Stimulated activated CD8-positive, alpha-beta memory T cell treated with anti-CD3 and anti-CD28 coated beads, Interleukin-7, amount 100 ng/mL, for 4 hours (primary cell): Measurements from ENCODE around the gene C5AR2.
"Not testable (repeated sequence)": the region's sequence is repeated elsewhere in the genome, so short reads cannot be mapped to it uniquely, and the experiment has no call there.

Source experiments
- DNase-seq, 2 donors: peaks; one replicate each; pipeline ENCODE4 v3.0.0-alpha.2; 2020; ENCODE audit warnings: low read depth in 2 of 2

Gene C5AR2

DNA sequence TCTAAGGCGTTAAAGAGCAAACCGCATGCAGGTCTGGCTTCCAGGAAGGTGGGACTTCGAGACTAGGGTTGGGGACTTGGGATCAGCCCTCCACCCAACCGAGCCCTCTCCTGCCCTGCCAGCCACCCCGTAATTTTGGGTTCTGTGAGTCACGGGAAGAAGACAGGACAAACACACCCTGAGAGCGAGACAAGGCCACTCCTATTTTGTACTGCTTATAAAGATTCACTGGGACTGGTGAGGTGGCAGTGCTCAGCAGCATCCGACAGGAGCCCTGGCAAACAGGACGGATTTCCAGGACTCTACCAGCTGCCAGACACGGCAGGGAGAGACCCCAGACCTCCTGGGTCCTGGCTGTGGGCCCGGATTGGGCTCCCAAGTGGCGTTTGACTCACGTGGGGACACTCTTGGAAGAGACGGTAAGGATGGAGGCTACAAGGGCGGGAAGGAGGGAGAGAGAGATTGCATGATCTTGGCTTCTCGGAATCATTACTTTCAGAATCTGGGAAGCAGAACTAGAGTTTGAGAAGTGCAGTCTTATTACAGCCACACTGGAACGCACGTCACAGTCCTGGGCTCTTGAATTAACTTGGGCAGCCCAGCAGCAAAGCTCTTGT, at the start of gene C5AR2:
Gene C5AR2 (plus strand): TSS at position 245 of the 617 bp plus-strand sequence. CDS start 8,625 bp downstream, outside the sequence.
- no peak for DNase-seq

DNA sequence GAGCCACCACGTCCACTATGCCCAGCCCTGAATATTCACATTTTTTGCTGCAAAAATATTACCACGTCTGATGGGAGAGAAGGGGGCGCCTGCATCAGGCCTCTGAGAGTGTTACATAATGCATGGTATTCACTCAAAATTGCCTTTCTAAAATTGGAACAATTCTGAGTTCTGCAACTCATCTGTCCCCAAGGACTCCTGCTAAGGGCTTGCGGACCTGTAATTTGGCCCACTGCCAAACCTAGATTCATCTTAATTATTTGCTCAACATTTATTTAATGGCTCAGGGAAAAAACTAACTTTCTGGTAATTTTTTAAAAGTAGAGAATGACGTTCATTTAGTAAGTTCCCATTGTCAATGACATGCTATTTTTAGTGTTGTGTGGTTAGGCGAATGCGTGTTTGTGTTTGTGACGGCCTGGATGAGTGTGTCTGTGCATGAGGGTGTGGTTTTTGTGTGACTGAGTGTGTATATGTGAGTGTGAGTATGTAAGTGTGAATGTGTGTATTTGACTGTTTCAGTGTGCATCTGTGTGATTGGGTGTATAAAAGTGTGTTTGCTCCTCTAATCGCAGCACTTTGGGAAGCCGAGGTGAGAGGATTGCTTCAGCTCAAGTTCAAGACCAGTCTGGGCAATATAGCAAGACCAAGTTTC, 48.4 kb upstream of the C5AR2 start:
- DNase-seq, result no peak

DNA sequence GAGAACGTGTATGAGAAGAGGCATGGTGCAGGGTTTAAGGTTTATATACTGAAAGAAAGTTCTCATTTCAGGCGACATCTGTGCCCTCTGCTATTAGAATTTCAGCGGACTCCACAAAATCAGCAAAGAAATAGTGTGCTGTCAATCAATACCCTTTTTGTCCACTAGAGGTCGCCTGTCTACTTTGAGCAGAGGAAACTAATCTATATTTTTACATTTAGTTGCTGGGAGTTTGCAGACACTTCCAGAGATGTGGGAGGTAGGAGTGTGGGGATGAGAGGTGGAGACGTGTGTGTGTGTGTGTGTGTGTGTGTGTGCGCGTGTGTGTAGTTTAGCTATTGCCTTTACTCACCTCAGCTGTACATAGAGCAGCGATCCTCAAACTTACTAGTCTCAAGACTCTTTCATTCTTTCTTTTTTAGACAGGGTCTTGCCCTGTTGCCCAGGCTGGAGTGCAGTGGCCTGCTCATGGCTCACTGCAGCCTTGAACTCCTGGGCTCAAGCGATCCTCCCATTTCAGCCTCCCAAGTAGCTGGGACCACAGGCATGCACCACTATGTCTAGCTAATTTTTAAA, 47.6 kb upstream of the C5AR2 start:
- DNase-seq, result peak in 1 of 2 donors; percentile 20

DNA sequence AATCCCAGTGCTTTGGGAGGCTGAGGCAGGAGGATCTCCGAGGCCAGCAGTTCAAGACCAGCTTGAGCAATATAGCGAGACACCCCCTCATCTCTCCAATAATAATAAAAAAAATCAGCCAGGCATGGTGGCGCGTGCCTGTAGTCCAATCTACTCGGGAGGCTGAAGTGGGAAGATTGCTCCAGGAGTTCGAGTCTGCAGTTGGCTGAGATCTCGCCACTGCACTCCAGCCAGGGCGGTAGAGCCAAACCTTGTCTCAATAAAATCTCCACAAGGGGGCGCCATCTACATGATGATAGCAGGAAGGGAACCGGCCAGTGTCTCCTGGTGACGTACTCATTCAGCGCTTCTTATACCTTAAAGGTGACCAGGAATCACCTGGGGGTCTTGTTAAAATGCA, 35.9 kb upstream of the C5AR2 start:
- peak; percentile 46 to 65 for DNase-seq

DNA sequence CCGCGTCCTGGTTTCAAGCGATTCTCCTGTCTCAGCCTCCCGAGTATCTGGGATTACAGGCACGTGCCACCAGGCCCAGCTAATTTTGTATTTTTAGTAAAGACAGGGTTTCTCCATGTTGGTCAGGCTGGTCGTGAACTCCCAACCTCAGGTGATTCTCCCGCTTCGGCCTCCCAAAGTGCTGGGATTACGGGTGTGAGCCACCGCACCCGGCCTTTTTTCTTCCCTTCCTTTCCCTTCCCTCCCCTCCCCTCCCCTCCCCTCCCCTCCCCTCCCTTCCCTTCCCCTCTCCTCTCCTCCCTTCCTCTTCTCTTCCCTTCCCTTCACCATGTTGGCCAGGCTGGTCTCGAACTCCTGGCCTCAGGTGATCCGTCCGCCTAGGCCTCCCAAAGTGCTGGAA, 31.1 kb upstream of the C5AR2 start:
- not testable (repeated sequence) for DNase-seq

DNA sequence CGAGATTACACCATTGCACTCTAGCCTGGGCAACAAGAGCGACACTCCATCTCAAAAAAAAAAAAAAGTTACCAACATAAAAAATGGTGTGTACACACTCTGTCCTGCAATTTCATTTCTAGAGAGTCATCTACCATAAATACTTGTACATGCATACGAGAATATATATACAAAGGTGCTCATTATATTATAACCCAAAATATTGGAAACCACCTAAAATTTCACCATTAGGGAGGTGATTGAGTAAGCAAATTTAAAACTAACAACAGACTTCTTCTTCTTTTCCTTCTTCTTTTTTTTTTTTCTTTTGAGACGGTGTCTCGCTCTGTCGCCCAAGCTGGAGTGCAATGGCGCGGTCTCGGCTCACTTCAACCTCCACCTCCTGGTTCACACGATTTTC, 29.7 kb upstream of the C5AR2 start:
- no peak for DNase-seq

DNA sequence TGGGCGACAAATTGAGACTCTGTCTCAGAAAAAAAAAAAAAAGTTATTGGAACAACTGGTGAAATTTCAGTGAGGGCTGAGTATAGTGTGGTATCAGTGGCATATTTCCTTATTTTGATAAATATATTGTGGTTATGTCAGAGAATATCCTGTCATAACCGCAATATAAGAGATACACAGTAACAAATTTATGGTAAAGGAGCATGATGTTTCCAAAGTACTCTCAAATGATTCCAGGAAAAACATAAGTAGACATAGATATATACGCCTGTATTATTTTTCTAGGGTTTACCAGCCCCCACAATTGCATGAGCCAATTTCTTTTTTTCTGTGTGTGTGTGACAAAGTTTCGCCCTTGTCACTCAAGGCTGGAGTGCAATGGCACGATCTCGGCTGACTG, 28.0 kb upstream of the C5AR2 start:
- DNase-seq, result no peak

DNA sequence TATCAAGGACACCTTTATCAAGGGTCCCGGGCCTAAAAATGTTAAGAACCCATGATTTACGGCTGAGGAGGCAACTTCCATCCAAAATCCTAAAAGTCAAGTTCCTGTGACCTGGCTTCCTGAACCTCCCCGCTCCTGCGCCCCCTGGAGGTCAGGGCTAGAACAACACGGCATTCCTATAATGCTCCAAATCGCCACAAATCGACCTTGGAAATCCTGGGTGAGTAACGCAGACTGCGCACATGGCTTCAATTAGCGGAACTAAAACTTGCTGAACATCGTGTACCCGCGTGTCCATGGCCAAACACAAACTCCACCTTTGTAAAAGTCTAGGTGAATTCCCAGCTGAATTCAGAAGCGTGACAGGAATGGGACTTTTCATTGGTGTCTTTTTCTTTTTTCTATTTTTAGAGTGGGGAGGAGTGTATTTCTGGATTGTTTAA, 26.6 kb upstream of the C5AR2 start:
- peak; percentile 31 to 35 for DNase-seq

DNA sequence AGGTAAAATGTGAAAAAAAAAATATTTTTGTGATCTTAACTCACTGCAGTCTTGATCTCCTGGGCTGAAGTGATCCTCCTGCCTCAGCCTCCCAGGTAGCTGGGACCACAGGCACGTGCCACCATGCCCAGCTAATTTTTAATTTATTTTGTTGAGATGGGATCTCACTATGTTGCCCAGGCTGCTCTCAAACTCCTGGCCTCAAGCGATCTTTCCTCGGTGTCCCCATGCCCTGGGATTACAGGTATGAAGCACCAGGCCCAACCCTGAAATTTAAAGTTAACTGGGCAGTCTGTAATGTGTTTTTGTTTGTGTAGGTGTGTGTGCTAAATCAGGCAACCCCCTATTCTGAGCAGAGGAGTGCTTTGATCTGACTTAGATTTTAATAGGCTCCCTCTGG, 25.7 kb upstream of the C5AR2 start:
- DNase-seq, result no peak

DNA sequence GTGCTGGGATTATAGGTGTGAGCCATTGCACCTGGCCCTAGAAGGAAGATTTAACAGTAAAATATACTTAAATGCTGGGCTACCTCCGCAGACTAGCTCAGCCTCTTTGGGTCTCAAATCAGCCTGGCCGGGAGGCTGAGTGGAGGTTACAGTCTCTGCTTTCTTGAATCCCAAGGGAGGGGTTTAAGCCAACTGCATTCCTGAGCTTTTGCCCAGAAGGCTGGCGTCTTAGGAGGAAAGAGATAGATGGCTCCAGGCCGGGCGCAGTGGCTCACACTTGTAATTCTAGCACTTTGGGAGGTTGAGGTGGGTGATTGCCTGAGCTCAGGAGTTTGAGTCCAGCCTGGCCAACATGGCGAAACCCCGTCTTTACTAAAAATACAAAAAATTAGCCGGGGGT, 22.9 kb upstream of the C5AR2 start:
- DNase-seq, result no peak

DNA sequence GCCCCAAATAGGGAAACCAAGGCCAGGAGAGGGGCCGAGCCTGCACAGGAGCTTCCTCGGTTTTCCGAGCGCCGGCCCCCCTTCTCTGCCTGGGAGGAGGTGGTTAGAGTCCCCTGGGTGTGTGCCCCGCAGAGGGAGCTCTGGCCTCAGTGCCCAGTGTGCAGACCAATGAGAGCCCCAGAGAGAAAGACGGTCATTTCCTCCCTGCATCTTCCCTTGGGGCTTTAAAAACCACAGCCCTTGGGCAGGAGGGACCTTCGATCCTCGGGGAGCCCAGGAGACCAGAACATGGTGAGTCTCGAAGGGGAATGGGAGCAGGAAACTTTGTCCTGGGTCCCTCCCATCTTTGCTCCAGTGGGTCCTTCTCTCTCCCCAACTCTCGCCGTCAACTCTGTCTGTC, 22.4 kb upstream of the C5AR2 start, which contains the start of gene C5AR1:
Gene C5AR1 (plus strand): TSS at position 254 of the 400 bp plus-strand sequence. CDS start 35 bp downstream, at position 289.
- no peak for DNase-seq

DNA sequence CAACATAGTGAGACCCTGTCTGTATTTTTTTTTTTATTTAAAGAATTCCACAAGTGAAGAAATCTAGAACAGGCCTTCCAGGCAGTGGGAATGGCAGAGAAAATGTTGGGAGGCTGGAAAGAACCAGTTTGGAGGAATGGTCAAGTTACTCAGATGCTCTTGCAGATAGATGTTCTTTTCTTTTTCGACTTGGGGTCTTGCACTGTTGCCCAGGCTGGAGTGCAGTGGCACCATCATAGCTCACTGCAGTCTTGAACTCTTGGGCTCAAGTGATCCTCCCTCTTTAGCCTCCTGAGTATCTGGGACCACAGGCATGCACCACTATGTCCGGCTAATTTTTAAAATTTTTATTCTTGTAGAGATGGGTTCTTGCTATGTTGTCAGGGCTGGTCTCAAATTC, 21.7 kb upstream of the C5AR2 start:
- no peak for DNase-seq

DNA sequence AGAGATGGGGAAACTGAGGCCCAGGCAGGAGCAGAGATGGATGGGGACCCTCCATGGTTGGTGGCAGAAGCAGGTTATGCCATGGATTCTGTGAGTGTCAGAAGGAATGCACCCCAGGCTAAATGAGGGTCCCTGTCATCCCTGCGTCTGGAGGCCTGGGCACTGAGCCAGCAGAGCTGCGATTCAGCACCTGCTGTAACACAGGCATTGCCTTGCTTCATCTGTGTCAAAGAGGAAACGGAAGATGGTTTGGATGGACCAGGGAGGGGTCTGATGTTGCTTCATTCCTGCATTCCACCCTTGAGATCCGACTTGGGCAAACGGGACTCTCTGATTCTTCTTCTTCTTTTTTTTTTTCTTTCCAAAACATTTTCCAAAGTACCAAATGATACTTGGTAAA, 21.2 kb upstream of the C5AR2 start:
- DNase-seq, result no peak

DNA sequence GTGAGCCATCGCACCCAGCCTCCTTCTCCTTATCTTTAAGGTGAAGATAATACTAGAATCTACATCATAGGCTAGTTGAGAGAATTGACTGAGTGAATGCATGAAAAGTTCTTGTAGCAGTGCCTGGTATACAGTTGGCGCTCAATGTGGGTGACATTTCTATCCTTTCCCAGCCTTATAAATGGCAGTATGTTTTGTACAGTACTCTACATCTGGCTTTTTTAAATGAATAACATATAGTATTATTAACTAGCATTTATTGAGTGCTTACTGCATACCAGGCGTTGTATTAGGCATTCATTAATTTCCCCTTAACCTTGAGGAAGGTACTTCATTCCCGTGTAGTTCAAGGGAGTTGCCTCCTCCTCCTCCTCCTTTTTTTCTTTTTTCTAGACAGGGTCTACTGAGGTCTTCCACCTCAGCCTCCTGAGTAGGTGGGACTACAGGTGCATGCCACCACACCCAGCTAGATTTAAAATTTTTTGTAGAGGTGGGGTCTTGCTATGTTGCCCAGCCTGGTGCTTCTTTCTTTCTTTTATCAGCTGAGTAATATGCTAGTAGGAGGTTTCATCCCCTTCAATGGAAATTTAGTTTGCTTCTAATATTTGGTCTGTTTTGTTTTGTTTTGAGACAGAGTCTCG, 19.5 kb upstream of the C5AR2 start:
- no peak for DNase-seq

DNA sequence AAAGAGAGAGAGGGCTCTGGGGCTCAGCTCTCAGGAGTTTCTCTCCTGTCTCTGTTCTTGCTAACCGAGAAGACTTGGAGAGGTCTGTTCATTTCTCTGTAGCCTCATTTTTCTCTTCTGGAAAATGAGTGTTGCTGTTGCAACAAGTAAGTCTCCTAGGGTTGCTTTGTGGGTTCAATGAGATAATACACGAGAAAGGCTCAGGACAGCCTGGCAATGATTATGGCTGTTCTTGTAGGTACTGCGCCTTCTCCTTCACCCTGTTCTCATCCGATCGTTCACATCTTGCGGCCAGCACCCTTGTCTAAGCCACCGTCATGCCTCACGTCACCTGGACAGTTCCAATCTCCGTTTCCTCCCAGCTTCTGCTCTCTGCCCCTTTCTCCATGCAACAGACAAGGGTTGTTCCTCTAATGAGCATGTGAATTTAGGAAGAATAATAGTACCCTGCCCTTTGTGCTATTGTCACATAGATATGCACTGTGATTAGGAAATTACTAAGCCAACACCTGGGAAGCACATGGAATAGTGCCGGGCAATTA, 18.1 kb upstream of the C5AR2 start:
- DNase-seq, result no peak

DNA sequence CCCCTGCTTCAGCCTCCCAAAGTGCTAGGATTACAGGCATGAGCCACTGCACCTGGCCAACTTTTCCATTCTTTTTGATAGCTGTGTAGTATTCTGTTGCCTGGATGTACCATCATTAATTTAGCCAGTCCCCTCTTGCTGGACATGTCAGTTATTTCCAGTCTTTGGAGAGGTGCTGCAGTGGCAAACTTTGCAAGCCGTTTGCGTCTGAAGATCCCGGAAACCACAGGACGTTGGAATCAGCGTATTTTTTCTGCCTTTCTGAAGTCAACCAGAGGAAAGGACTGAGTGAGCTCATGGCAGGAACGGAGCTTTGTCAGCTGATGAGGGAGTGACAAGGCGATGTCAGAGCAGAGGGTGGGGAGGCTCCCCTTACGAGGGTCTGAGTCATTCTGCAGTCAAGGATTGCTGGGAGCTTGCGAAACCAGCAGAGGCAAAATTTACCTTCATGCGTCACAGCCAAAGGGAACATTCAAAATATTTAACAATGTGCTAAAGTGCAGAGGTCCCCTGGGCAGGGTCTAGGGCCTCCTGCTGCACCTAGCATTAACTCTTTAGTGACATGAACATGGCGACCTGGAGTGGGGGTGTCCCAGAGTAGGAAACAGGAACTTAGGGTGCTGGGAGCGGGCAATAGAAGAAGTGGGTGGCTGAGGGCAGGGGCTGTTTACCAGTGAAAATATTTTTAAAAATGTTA, 16.7 kb upstream of the C5AR2 start:
- DNase-seq, result no peak

DNA sequence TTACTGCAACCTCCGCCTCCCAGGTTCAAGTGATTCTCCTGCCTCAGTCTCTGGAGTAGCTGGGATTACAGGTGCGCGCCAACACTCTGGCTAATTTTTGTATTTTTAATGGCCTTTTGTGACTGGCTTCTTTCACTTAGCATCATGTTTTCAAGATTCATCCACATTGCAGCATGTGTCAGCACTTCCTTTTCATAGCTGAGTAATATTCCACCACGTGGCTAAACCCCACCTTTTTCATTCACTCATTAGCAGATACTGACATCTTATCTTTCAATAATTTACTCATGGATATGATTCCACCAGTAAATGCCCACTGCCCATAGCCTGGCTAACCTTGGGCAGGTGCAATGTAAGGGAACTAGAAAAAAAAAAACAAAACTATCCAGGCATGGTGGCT, 15.5 kb upstream of the C5AR2 start:
- no peak for DNase-seq

DNA sequence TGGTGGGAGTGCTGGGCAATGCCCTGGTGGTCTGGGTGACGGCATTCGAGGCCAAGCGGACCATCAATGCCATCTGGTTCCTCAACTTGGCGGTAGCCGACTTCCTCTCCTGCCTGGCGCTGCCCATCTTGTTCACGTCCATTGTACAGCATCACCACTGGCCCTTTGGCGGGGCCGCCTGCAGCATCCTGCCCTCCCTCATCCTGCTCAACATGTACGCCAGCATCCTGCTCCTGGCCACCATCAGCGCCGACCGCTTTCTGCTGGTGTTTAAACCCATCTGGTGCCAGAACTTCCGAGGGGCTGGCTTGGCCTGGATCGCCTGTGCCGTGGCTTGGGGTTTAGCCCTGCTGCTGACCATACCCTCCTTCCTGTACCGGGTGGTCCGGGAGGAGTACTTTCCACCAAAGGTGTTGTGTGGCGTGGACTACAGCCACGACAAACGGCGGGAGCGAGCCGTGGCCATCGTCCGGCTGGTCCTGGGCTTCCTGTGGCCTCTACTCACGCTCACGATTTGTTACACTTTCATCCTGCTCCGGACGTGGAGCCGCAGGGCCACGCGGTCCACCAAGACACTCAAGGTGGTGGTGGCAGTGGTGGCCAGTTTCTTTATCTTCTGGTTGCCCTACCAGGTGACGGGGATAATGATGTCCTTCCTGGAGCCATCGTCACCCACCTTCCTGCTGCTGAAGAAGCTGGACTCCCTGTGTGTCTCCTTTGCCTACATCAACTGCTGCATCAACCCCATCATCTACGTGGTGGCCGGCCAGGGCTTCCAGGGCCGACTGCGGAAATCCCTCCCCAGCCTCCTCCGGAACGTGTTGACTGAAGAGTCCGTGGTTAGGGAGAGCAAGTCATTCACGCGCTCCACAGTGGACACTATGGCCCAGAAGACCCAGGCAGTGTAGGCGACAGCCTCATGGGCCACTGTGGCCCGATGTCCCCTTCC, 11.8 kb upstream of the C5AR2 start:
- DNase-seq, result no peak

DNA sequence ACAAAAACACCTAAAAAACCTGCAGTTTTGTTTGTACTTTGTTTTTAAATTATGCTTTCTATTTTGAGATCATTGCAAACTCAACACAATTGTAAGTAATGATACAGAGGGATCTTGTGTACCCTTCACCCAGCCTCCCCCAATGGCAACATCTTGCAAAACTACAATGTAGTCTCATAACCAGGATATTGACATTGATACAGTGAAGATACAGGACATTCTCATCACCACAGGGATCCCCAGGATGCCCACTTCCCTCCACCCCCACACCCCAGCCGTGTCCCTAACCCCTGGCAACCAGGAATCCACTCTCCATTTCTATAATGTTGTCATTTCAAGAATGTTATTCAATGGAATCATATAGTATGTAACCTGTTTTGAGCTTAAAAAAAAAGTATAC, 10.3 kb upstream of the C5AR2 start:
- DNase-seq, result no peak

DNA sequence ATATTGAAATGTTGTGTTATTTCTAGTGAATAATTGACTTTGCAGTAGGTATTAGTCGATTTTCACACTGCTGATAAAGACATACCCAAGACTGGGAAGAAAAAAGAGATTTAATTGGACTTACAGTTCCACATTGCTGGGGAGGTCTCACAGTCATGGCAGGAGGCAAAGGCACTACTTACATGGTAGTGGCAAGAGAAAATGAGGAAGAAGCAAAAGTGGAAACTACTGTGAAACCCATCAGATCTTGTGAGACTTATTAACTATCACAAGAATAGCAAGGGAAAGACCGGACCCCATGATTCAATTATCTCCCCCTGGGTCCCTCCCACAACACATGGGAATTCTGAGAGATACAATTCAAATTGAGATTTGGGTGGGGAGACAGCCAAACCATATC, 9.9 kb upstream of the C5AR2 start:
- DNase-seq, result no peak

DNA sequence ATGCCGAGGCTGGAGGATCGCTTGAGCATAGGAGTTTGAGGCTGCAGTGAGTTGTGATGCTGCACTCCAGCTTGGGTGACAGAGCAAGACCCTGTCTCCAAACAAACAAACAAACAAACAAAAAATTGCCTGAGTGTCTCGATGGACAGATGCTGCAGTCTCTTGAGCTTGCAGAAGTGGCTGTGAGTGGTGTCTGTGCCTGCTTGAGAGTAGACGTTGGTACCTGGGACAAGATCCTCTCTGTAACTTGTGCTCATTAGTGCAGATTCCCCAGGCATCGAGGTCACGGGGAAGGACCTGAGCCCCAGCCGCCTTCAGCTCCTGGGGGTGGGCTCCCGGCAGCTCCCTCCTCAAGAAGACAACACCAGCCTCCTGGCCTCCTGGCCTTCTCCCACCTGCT, 8.6 kb upstream of the C5AR2 start:
- no peak for DNase-seq
